ENCODE data around the gene RACGAP1. TPM values are rescaled to one million over a fixed set of nuclear protein-coding genes. Genes with fewer than 3 reads are reported as not detected.

RACGAP1 gene
- total RNA-seq (10 to 100 TPM in 2 of 9 donors, 1 to 10 TPM in 7; 5.0 to 28.4 (median 6.3) TPM), polyA plus RNA-seq (1 to 10 TPM; 1.3 to 5.0 (median 3.1) TPM)
- long read RNA-seq, donor 1, partial matches to known transcripts = 0 of 2 reads
- long read RNA-seq, donor 1, other reads (novel, unspliced or antisense) = 0 of 2 reads
- long read RNA-seq, donor 2 = 0 reads
- long read RNA-seq, donor 3 = 0 reads
- long read RNA-seq, donor 4 = 0 reads
- long read RNA-seq, donor 5, partial matches to known transcripts = 0 of 8 reads
- long read RNA-seq, donor 5, other reads (novel, unspliced or antisense) = 4 of 8 reads
- long read RNA-seq, donor 6, partial matches to known transcripts = 1 of 3 reads
- long read RNA-seq, donor 6, other reads (novel, unspliced or antisense) = 0 of 3 reads
- long read RNA-seq, donor 7, partial matches to known transcripts = 0 of 1 reads
- long read RNA-seq, donor 7, other reads (novel, unspliced or antisense) = 0 of 1 reads
- long read RNA-seq, donor 8, partial matches to known transcripts = 0 of 5 reads
- long read RNA-seq, donor 8, other reads (novel, unspliced or antisense) = 0 of 5 reads
- long read RNA-seq, donor 9, partial matches to known transcripts = 0 of 3 reads
- long read RNA-seq, donor 9, other reads (novel, unspliced or antisense) = 0 of 3 reads
- long read RNA-seq, donor 10, partial matches to known transcripts = 0 of 4 reads
- long read RNA-seq, donor 10, other reads (novel, unspliced or antisense) = 0 of 4 reads

- Histone ChIP-seq H3K27me3 (no peaks in the 10 kb centered on the region), H3K27ac (peak within 1 kb of the TSS in 2 of 5 donors; percentile 12 to 45), H3K4me1 (replicated peaks in 1 of 2) (peaks cover 6 to 14% of the 10 kb centered on the region in 2 donors), H3K4me3 (peak within 1 kb of the TSS in 2 of 4 donors; percentile 62 to 69), H3K9me3 (replicated peaks in 1 of 3) (no peaks in the 10 kb centered on the region), H3K36me3 (replicated peaks in 1 of 2) (no peaks in the 10 kb centered on the region)
- intact Hi-C loops (cut with DNase I) = no loop called here
- TF ChIP-seq POLR2A (IDR thresholded peaks at IDR 0.05) = peak in 1 of 2 donors; percentile 37
- TF ChIP-seq, protein P1, sequence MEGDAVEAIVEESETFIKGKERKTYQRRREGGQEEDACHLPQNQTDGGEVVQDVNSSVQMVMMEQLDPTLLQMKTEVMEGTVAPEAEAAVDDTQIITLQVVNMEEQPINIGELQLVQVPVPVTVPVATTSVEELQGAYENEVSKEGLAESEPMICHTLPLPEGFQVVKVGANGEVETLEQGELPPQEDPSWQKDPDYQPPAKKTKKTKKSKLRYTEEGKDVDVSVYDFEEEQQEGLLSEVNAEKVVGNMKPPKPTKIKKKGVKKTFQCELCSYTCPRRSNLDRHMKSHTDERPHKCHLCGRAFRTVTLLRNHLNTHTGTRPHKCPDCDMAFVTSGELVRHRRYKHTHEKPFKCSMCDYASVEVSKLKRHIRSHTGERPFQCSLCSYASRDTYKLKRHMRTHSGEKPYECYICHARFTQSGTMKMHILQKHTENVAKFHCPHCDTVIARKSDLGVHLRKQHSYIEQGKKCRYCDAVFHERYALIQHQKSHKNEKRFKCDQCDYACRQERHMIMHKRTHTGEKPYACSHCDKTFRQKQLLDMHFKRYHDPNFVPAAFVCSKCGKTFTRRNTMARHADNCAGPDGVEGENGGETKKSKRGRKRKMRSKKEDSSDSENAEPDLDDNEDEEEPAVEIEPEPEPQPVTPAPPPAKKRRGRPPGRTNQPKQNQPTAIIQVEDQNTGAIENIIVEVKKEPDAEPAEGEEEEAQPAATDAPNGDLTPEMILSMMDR (IDR thresholded peaks at IDR 0.05) = no peak
- DNase-seq = peak; percentile 95 to 98 (median 97)
- 4 to 6% (median 5%) methylated on average over 36 to 47 of the region's 47 CpGs for WGBS, 4 donors
Measured at GRCh38 chr12:50025187-50026059, at the start of gene RACGAP1. Gene RACGAP1 (minus strand): TSS chr12:50025494. CDS start chr12:50016715, 8,779 bp downstream.

DNA sequence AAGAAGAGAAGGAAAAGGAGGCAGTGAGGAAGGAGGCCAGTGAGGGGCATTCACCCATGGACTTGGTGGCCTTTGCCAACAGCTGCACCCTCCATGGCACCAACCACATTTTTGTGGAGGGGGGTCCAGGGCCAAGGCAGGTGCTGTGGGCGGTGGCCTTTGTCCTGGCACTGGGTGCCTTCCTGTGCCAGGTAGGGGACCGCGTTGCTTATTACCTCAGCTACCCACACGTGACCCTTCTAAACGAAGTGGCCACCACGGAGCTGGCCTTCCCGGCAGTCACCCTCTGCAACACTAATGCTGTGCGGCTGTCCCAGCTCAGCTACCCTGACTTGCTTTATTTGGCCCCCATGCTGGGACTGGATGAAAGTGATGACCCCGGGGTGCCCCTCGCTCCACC lies 48.4 kb upstream of the RACGAP1 start:
- Histone ChIP-seq H3K9me3 (replicated peaks in 1 of 3) (no peaks in the 10 kb centered on the region), H3K36me3 (replicated peaks in 1 of 2) (no peaks in the 10 kb centered on the region), H3K27me3 (no peaks in the 10 kb centered on the region), H3K4me3 (no peak overlapping the region), H3K27ac (no peak overlapping the region), H3K4me1 (replicated peaks in 1 of 2) (peaks cover 0 to 4% of the 10 kb centered on the region in 2 donors)
- no peak for DNase-seq
- 71 to 91% (median 83%) methylated on average over 6 to 10 of the region's 10 CpGs for WGBS, 4 donors
- TF ChIP-seq, protein P1 (IDR thresholded peaks at IDR 0.05) = no peak
- no peak for TF ChIP-seq POLR2A (IDR thresholded peaks at IDR 0.05)
- intact Hi-C loops (cut with DNase I) = loop anchor here in 1 of 2 donors (5.0 kb wide), 1 partner anchor 104 kb away; no protein-coding TSS in a partner anchor

- no peak for DNase-seq
- intact Hi-C loops (cut with DNase I) = loop anchor here in 1 of 2 donors (5.0 kb wide), 1 partner anchor 104 kb away; no protein-coding TSS in a partner anchor
- Histone ChIP-seq H3K4me3 (no peak overlapping the region), H3K27ac (no peak overlapping the region), H3K27me3 (no peaks in the 10 kb centered on the region), H3K36me3 (replicated peaks in 1 of 2) (no peaks in the 10 kb centered on the region), H3K9me3 (replicated peaks in 1 of 3) (no peaks in the 10 kb centered on the region), H3K4me1 (replicated peaks in 1 of 2) (peaks cover 0 to 4% of the 10 kb centered on the region in 2 donors)
- TF ChIP-seq, protein P1 (IDR thresholded peaks at IDR 0.05) = no peak
- no peak for TF ChIP-seq POLR2A (IDR thresholded peaks at IDR 0.05)
- 82 to 91% (median 85%) methylated on average over 6 to 7 of the region's 7 CpGs for WGBS, 4 donors
Measured at GRCh38 chr12:50073206-50073605, 47.9 kb upstream of the RACGAP1 start.

All from adrenal gland (tissue), 19 donors.